ENCODE results near the gene FSTL4. TPM values are rescaled to one million over a fixed set of nuclear protein-coding genes. Genes with fewer than 3 reads are reported as not detected.

Gene FSTL4
- total and polyA plus RNA-seq, 4 donors, result 2.3 to 6.4 (median 5.5) TPM

- Histone ChIP-seq H3K9me3 (ENCODE audit: control insufficient read depth, insufficient read depth, low read length) (no peaks in the 10 kb centered on the region), H3K36me3 (ENCODE audit: control insufficient read depth, insufficient read depth, low read length) (no peaks in the 10 kb centered on the region), H3K4me1 (ENCODE audit: control insufficient read depth, insufficient read depth, low read length) (no peaks in the 10 kb centered on the region), H3K27ac (ENCODE audit: low read depth, low read length) (no peak overlapping the region), H3K27me3 (ENCODE audit: control insufficient read depth, insufficient read depth, low read length) (no peaks in the 10 kb centered on the region), H3K4me3 (ENCODE audit: low read depth, low read length) (no peak overlapping the region)
- DNase-seq (ENCODE audit: low read depth in 4 of 6, low spot score in 6 of 6), result no peak
- 77% methylated on average over 7 of the region's 8 CpGs for WGBS (ENCODE audit: insufficient coverage)
Measured at GRCh38 chr5:133341915-133342710, 270.2 kb downstream of the FSTL4 start.

- 91% methylated on average over 6 of the region's 6 CpGs for WGBS (ENCODE audit: insufficient coverage)
- H3K27me3 ChIP-seq (ENCODE audit: control insufficient read depth, insufficient read depth, low read length), result no peaks in the 10 kb centered on the region
- H3K4me3 ChIP-seq (ENCODE audit: low read depth, low read length), result no peak overlapping the region
- no peak for DNase-seq (ENCODE audit: low read depth in 4 of 6, low spot score in 6 of 6)
- H3K27ac ChIP-seq (ENCODE audit: low read depth, low read length), result no peak overlapping the region
- H3K4me1 ChIP-seq (ENCODE audit: control insufficient read depth, insufficient read depth, low read length), result peaks cover 3% of the 10 kb centered on the region
- H3K36me3 ChIP-seq (ENCODE audit: control insufficient read depth, insufficient read depth, low read length), result no peaks in the 10 kb centered on the region
- H3K9me3 ChIP-seq (ENCODE audit: control insufficient read depth, insufficient read depth, low read length), result no peaks in the 10 kb centered on the region
Measured at GRCh38 chr5:133341296-133341695, 271.0 kb downstream of the FSTL4 start.

GRCh38 chr5:133340822-133341221, 271.5 kb downstream of the FSTL4 start:
- Histone ChIP-seq H3K4me1 (ENCODE audit: control insufficient read depth, insufficient read depth, low read length) (peaks cover 7% of the 10 kb centered on the region), H3K4me3 (ENCODE audit: low read depth, low read length) (no peak overlapping the region), H3K27ac (ENCODE audit: low read depth, low read length) (no peak overlapping the region), H3K36me3 (ENCODE audit: control insufficient read depth, insufficient read depth, low read length) (no peaks in the 10 kb centered on the region), H3K27me3 (ENCODE audit: control insufficient read depth, insufficient read depth, low read length) (no peaks in the 10 kb centered on the region), H3K9me3 (ENCODE audit: control insufficient read depth, insufficient read depth, low read length) (no peaks in the 10 kb centered on the region)
- DNase-seq (ENCODE audit: low read depth in 4 of 6, low spot score in 6 of 6), result no peak
- WGBS (ENCODE audit: insufficient coverage), result 75% methylated on average over 5 of the region's 8 CpGs

- Histone ChIP-seq H3K4me1 (ENCODE audit: control insufficient read depth, insufficient read depth, low read length) (peaks cover 7% of the 10 kb centered on the region), H3K36me3 (ENCODE audit: control insufficient read depth, insufficient read depth, low read length) (no peaks in the 10 kb centered on the region), H3K27ac (ENCODE audit: low read depth, low read length) (no peak overlapping the region), H3K27me3 (ENCODE audit: control insufficient read depth, insufficient read depth, low read length) (no peaks in the 10 kb centered on the region), H3K9me3 (ENCODE audit: control insufficient read depth, insufficient read depth, low read length) (no peaks in the 10 kb centered on the region), H3K4me3 (ENCODE audit: low read depth, low read length) (no peak overlapping the region)
- DNase-seq (ENCODE audit: low read depth in 4 of 6, low spot score in 6 of 6), result no peak
- 92% methylated on average over 5 of the region's 6 CpGs for WGBS (ENCODE audit: insufficient coverage)
Measured at GRCh38 chr5:133340002-133340755, 272.2 kb downstream of the FSTL4 start.

- no peak for DNase-seq (ENCODE audit: low read depth in 4 of 6, low spot score in 6 of 6)
- H3K4me3 ChIP-seq (ENCODE audit: low read depth, low read length), result no peak overlapping the region
- WGBS (ENCODE audit: insufficient coverage), result 96% methylated on average over 12 of the region's 15 CpGs
Measured at GRCh38 chr5:133338504-133339355, 273.6 kb downstream of the FSTL4 start.

GRCh38 chr5:133337795-133338445, 274.4 kb downstream of the FSTL4 start:
- Histone ChIP-seq H3K27ac (ENCODE audit: low read depth, low read length) (no peak overlapping the region), H3K36me3 (ENCODE audit: control insufficient read depth, insufficient read depth, low read length) (no peaks in the 10 kb centered on the region), H3K4me1 (ENCODE audit: control insufficient read depth, insufficient read depth, low read length) (peaks cover 14% of the 10 kb centered on the region), H3K27me3 (ENCODE audit: control insufficient read depth, insufficient read depth, low read length) (no peaks in the 10 kb centered on the region), H3K4me3 (ENCODE audit: low read depth, low read length) (no peak overlapping the region), H3K9me3 (ENCODE audit: control insufficient read depth, insufficient read depth, low read length) (no peaks in the 10 kb centered on the region)
- no peak for DNase-seq (ENCODE audit: low read depth in 4 of 6, low spot score in 6 of 6)
- WGBS (ENCODE audit: insufficient coverage), result 98% methylated on average over 9 of the region's 9 CpGs

More at GRCh38 chr5:133338504-133339355, 273.6 kb downstream of the FSTL4 start:
- Histone ChIP-seq H3K27me3 (ENCODE audit: control insufficient read depth, insufficient read depth, low read length) (no peaks in the 10 kb centered on the region), H3K36me3 (ENCODE audit: control insufficient read depth, insufficient read depth, low read length) (no peaks in the 10 kb centered on the region), H3K4me1 (ENCODE audit: control insufficient read depth, insufficient read depth, low read length) (peaks cover 9% of the 10 kb centered on the region), H3K9me3 (ENCODE audit: control insufficient read depth, insufficient read depth, low read length) (no peaks in the 10 kb centered on the region), H3K27ac (ENCODE audit: low read depth, low read length) (no peak overlapping the region)

- H3K4me1 ChIP-seq (ENCODE audit: control insufficient read depth, insufficient read depth, low read length), result peaks cover 15% of the 10 kb centered on the region
- no peak for DNase-seq (ENCODE audit: low read depth in 4 of 6, low spot score in 6 of 6)
- no peaks in the 10 kb centered on the region for H3K9me3 ChIP-seq (ENCODE audit: control insufficient read depth, insufficient read depth, low read length)
- H3K36me3 ChIP-seq (ENCODE audit: control insufficient read depth, insufficient read depth, low read length), result no peaks in the 10 kb centered on the region
- WGBS (ENCODE audit: insufficient coverage), result 82% methylated on average over 12 of the region's 12 CpGs
- no peaks in the 10 kb centered on the region for H3K27me3 ChIP-seq (ENCODE audit: control insufficient read depth, insufficient read depth, low read length)
- H3K4me3 ChIP-seq (ENCODE audit: low read depth, low read length), result no peak overlapping the region
- no peak overlapping the region for H3K27ac ChIP-seq (ENCODE audit: low read depth, low read length)
Measured at GRCh38 chr5:133336969-133337410, 275.4 kb downstream of the FSTL4 start.

- Histone ChIP-seq H3K27me3 (ENCODE audit: control insufficient read depth, insufficient read depth, low read length) (no peaks in the 10 kb centered on the region), H3K9me3 (ENCODE audit: control insufficient read depth, insufficient read depth, low read length) (no peaks in the 10 kb centered on the region), H3K4me3 (ENCODE audit: low read depth, low read length) (no peak overlapping the region), H3K36me3 (ENCODE audit: control insufficient read depth, insufficient read depth, low read length) (no peaks in the 10 kb centered on the region), H3K4me1 (ENCODE audit: control insufficient read depth, insufficient read depth, low read length) (peaks cover 16% of the 10 kb centered on the region), H3K27ac (ENCODE audit: low read depth, low read length) (no peak overlapping the region)
- DNase-seq (ENCODE audit: low read depth in 4 of 6, low spot score in 6 of 6), result no peak
- WGBS (ENCODE audit: insufficient coverage), result 75% methylated on average over 1 of the region's 12 CpGs
Measured at GRCh38 chr5:133336121-133336968, 276.0 kb downstream of the FSTL4 start.
